ENCODE measurements around the gene NCF4.

The NCF4 gene

DNA sequence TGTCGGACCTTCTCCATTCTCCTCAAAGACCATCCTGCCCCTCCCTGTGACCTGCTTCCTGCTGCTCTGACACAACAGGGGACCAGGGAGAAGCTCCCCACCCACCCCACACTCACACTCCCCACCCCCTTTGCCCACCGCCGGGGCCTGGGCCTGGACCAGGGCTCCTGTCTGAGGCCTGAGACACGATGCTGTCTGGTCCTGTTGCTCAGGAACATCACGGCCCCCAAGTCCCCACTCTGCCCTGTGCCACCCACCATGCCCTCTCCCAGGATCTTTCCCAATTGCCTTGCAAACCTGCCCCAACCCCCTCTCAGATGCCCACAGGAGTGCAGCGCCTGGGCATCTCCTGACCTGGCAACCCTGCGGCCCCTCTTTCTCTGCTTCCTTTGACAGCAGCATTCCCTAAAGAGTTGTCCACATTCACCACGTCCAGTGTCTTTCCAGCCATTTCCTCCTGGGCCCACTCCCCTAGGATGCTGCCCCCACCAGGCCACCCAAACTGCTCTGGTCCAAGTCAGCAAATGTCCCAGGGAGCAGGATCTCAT is 63.4 kb downstream of the NCF4 start:
- H3K9me3 Mint-ChIP-seq, result no peaks in the 10 kb centered on the region
- peaks cover 3% of the 10 kb centered on the region for H3K36me3 Mint-ChIP-seq (ENCODE audit: low read depth)
- no peak overlapping the region for H3K27ac Mint-ChIP-seq
- DNase-seq (no peak), ATAC-seq (no peak)
- H3K4me1 Mint-ChIP-seq, result no peaks in the 10 kb centered on the region
- peaks cover 15% of the 10 kb centered on the region for H3K27me3 Mint-ChIP-seq
- no peak overlapping the region for H3K4me3 Mint-ChIP-seq

DNA sequence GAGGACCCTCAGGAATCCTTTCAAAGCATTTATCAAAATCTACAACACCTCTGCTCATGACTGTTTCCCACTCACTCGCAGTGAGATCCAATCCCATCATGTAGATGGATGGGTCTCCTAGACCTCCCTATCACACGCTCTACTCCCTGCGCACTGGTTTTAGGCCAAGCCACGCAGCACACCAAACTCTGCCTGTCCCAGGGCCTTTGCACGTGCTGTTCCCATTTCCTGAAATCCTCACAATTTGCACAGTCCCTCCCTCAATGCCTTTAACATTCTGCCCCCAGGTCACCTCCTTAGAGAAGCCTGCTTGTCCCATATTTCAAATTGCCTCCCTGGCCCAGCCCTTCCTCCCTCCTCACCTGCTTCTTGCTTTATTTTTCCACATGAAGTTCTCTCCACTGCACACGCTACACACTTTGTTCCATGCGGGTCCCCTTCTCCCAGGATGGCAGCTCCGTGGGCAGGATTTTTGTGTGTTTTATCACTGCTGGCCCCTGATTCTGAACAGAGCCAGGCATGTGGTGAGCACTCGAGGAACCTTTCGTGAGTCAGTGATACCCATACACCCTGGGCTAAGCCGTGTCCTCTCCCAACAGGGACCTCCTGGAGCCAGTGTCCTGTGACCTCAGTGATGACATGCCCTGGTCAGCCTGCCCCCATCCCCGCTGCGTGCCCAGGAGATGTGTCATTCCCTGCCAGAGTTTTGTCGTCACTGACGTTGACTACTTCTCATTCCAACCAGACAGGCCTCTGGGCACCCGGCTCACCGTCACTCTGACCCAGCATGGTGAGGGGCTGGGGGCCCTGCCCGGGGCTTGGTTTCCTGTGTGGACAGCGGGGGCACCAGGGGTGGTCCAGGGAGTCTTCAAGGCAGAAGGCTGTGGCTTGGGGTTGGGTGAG is 64.8 kb downstream of the NCF4 start:
- H3K4me3 Mint-ChIP-seq, result no peak overlapping the region
- peaks cover 12% of the 10 kb centered on the region for H3K27me3 Mint-ChIP-seq
- H3K9me3 Mint-ChIP-seq, result no peaks in the 10 kb centered on the region
- no peak overlapping the region for H3K27ac Mint-ChIP-seq
- DNase-seq, result no peak
- no peaks in the 10 kb centered on the region for H3K4me1 Mint-ChIP-seq
- no peak for ATAC-seq
- H3K36me3 Mint-ChIP-seq (ENCODE audit: low read depth), result no peaks in the 10 kb centered on the region

DNA sequence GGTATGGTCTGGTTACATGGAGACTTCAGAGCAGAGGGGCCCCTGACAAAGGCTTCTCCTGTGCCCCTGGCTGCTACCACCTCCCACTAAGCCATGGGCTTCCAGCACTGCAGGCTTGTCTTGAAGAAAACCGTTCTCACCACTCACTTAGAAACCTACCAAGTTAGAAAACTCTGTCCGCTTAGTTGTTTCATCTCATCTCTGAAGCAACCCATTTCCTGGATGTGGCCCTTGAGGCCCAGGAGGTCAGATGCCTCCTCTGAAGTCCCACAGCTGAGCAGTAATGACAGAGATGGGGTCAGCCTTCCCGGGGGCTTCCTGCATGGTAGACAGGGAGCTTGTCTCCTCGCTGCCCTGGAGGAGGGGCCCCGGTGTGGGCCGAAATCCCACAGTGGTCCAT is 65.5 kb downstream of the NCF4 start:
- H3K4me1 Mint-ChIP-seq, result no peaks in the 10 kb centered on the region
- ATAC-seq (no peak), DNase-seq (no peak)
- no peaks in the 10 kb centered on the region for H3K36me3 Mint-ChIP-seq (ENCODE audit: low read depth)
- no peaks in the 10 kb centered on the region for H3K9me3 Mint-ChIP-seq
- H3K4me3 Mint-ChIP-seq, result no peak overlapping the region
- no peak overlapping the region for H3K27ac Mint-ChIP-seq
- H3K27me3 Mint-ChIP-seq, result peaks cover 7% of the 10 kb centered on the region

DNA sequence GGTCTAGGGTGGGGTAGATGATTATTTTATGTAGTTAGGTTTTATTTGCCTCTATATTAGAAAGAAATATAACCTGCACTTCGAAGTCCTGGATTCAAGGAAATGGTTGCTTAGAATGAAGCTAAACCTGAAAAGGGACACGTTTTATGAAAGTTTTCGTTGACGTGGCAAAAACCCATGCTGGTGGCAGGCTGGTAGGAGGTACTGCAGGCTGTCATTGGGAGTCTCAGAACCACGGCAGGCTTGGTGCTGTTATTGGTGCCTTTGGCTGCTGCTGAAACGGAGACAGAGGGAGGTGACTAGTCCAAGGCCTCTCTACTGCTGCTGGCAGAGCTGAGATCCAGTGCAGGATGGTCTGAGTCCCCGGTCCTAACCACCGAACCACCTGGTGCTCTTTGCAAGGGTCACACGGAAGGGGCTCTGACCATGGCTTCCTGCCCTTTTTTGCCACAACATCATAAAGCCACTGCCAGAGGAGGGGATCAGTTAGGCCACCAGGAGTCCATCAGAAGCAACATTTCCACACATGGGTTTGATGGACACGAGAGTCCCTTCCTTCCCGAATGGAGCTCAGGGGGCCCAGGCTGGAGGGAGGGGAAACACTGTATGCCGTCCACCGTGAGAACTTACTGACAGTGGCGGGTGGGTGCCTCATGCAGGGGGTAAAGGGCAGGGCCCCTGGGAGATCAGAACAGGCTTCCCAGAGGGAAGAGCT is 66.1 kb downstream of the NCF4 start:
- H3K36me3 Mint-ChIP-seq (ENCODE audit: low read depth), result no peaks in the 10 kb centered on the region
- no peak overlapping the region for H3K27ac Mint-ChIP-seq
- no peaks in the 10 kb centered on the region for H3K9me3 Mint-ChIP-seq
- no peaks in the 10 kb centered on the region for H3K4me1 Mint-ChIP-seq
- ATAC-seq (no peak), DNase-seq (no peak)
- no peak overlapping the region for H3K4me3 Mint-ChIP-seq
- peaks cover 7% of the 10 kb centered on the region for H3K27me3 Mint-ChIP-seq

Measured in activated naive CD8-positive, alpha-beta T cell treated with anti-CD3 and anti-CD28 coated beads, Interleukin-2, amount 50 U/mL, for 24 hours (primary cell).